Subcutaneous adipose tissue (tissue), 4 donors: ENCODE measurements around the gene KIF5B. TPM values are rescaled to one million over a fixed set of nuclear protein-coding genes. Genes with fewer than 3 reads are reported as not detected.

ENCODE experiments used
- total RNA-seq, 4 donors: library from RNA; depleted of rRNA; stranded (reverse); fragments of >200 nt; gene quantifications; one replicate each; pipeline ENCODE4 v1.1.0, GENCODE V29; 2016
- TF ChIP-seq, protein P1 (sequence below): fragments of 450-650 bp; IDR thresholded peaks from one replicate; pipeline ENCODE4 v1.5.1; 2016; ENCODE audit warnings: low read depth, mild to moderate bottlenecking, control low read depth, antibody characterized with exemption, moderate library complexity

The KIF5B gene
- total RNA-seq, 4 donors from 2014 or later = 102 to 148 (median 114) TPM

DNA sequence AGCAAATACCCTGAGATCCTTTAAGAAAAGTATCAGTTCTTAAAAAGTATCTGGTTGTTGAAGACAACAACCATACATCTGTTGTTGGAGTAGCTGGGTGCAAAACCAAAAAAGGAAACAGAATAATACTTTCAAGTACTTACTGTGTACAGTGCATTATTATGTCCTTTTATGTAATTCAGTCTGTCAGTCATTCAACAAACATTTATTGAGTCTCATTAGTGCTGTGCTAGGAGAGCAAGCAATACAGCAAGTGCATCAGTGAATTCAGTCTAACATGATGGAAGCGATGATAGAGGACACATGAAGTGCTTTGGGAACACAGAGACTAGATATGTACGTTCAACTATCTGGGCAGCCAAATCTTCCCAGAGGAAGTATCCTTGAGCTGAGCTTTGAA, 37.4 kb upstream of the KIF5B start:
- TF ChIP-seq, protein P1, sequence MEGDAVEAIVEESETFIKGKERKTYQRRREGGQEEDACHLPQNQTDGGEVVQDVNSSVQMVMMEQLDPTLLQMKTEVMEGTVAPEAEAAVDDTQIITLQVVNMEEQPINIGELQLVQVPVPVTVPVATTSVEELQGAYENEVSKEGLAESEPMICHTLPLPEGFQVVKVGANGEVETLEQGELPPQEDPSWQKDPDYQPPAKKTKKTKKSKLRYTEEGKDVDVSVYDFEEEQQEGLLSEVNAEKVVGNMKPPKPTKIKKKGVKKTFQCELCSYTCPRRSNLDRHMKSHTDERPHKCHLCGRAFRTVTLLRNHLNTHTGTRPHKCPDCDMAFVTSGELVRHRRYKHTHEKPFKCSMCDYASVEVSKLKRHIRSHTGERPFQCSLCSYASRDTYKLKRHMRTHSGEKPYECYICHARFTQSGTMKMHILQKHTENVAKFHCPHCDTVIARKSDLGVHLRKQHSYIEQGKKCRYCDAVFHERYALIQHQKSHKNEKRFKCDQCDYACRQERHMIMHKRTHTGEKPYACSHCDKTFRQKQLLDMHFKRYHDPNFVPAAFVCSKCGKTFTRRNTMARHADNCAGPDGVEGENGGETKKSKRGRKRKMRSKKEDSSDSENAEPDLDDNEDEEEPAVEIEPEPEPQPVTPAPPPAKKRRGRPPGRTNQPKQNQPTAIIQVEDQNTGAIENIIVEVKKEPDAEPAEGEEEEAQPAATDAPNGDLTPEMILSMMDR = no peak

DNA sequence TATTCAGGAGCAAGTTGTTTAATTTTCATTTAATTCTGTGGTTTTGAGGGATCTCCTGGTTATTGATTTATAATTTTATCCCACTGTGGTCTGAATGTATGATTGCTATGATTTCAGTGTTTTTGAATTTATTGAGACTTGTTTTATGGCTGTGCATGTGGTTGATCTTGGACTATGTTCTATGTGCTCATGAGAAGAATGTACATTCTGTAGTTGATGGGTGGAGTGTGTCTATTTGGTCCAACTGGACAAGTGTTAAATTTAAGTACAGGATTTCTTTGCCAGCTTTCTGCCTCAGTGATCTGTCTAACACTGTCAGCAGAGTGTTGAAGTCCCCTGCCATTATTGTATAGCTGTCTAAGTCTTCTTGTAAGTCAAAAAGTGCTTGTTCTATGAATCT, 34.8 kb upstream of the KIF5B start:
- TF ChIP-seq, protein P1 = no peak

DNA sequence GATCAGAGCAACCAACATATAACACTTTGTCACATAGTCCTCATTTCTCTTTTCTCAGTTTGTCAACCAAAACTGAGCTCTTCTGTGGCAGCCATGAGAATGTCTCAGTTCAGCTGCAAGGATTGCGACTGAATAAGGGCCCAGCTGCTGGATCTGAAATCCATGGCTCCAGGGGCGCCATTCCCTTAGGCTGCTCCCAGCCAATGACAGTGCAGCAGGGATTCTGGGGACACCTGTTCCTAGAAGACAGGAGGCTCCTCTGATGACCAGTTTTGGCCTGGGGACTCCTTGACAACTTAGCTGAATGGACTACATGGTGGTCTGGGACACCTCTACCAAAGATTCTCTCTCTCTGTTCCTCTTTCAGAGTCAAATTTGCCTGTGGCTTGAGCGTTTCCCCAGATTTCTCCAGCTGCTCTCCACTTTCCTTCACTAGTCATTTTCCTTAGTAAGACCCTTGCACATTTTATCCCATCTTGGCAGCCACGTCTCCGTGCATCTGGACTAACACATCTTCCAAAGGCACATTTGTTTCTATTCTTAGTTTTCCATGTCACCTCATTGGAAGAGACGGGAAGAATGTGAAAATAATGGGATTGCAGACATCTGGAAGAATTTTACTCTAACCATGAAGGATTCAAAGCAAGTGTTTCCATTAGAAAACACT, 28.1 kb upstream of the KIF5B start:
- TF ChIP-seq, protein P1 = no peak

DNA sequence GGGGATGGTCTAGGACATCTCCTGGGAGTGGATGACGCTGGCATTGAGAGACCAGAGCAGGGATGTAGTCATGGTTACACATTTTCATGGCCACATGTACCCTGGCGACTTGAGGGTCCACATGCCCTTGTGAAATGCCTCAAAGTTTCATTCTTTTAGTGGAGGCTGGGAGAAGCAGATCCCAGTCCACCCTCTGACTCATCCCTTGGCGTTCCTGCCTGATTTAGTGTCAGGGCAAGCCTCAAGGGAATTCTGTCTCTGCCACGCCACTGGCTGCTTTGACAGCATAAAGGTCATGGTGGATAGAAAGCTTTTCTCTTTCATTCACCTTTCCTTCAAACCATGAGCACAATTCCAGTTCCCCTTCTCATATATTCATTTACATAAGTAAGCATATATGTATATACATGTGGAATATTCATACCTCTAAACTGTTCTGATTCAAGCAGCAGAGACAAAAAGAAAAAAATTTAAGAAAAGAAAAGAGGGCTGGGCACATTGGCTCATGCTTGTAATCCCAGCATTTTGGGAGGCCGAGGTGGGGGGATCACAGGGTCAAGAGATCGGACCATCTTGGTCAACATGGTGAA, 21.8 kb upstream of the KIF5B start:
- TF ChIP-seq, protein P1 = no peak

DNA sequence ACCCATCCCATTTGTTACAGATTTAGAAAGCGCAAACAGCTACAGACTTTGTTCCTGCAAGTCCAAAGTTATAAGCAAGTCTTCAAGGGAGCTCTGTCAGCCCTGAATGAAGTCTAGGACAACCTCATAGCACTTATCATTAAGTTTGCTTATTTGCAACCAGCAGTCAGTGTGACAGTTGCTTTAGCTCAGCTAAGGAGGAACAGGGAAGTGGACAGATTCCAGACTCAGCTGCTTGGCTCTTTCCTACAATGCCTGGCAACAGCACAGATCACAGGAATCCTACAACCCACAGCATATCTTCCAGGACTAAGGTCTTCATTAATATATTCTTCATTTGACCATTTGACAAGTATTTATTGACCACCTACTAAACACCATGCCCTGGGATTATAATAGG, 17.4 kb upstream of the KIF5B start:
- TF ChIP-seq, protein P1 = no peak

DNA sequence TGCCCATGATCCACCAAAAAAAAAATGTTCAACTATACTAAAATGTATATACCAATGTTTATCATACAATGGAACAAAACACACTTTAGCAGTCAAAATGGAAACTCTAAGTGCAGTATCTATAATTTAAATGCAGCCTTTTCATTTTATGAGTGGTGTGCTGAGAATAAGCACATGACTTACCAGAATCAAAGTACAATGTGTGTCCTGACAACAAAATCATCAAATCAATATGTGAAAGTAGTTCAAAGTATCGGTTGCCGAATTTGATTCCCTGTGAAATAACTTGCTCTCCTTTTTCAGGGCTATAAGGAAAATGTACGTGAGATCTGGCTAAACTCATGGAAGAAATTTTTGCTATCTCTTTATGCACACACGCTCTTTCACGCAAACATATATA, 16.9 kb upstream of the KIF5B start:
- TF ChIP-seq, protein P1 = no peak

DNA sequence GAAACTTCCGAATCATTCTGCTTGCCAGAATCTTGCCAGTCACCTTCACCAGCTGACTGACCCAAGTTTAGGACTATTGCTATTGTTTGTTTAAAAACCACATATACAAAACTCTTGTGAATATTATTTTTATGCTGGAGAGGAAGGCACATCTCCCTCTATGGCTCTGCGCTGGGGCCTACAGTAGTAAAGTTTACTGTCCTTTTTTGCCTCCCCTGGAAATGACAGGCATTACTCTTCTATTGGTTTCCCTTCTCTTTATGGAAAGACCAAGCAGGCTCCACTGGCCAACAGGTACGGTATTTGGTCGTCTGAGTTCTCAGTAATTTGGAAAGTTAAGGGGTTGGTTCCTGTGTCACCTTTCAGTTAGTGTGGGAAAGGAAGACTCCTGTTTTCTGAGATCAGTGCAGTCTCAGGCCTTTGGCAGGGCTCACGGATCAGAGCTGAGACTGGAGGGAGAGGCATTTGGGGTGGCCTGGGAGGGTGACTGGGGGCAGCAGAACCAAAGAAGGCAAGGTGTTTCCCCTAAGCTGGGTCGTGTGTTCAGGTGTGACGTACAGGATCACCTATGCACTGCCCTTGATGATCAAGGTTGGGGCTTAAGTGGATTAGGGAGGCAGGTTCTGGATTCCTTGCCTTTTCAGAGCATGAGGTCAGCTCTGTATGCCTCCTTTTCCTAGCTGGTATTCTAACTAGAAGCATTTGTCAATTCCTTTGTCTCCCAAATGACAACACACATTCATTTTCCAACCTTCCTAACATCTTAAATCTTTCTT, 16.0 kb upstream of the KIF5B start:
- TF ChIP-seq, protein P1 = no peak
